GM12872 (cell line): Measurements from ENCODE around the gene ATG4D.

Experiments
- CTCF ChIP-seq: IDR thresholded peaks from 3 replicates; pipeline ENCODE4 v1.5.1; 2011; ENCODE audit warnings: low read depth, mild to moderate bottlenecking, low read length, moderate library complexity; ENCODE audit not compliant: insufficient read depth

Gene ATG4D

GRCh38 chr19:10516064-10516385 lies 27.7 kb upstream of the ATG4D start:
- TF ChIP-seq CTCF: no peak

- no peak for TF ChIP-seq CTCF
Measured at GRCh38 chr19:10516671-10517286, 26.9 kb upstream of the ATG4D start.

- TF ChIP-seq CTCF: no peak
Measured at GRCh38 chr19:10517361-10517759, 26.3 kb upstream of the ATG4D start, which contains the start of gene S1PR5. TSS of gene S1PR5 (minus strand) at chr19:10517447. CDS start at chr19:10515011, 2,436 bp downstream.

- TF ChIP-seq CTCF: no peak
Measured at GRCh38 chr19:10517760-10518443, 25.8 kb upstream of the ATG4D start.

- no peak for TF ChIP-seq CTCF
Measured at GRCh38 chr19:10518444-10519361, 25.0 kb upstream of the ATG4D start.

- TF ChIP-seq CTCF: no peak
Measured at GRCh38 chr19:10519421-10519820, 24.3 kb upstream of the ATG4D start.

- TF ChIP-seq CTCF: no peak
Measured at GRCh38 chr19:10520652-10521318, 22.9 kb upstream of the ATG4D start.
